Thymus (tissue), 11 donors: ENCODE data around the gene MOGAT3. TPM values are rescaled to one million over a fixed set of nuclear protein-coding genes. Genes with fewer than 3 reads are reported as not detected.

Experiments
- DNase-seq, 9 donors: peaks; one replicate each; pipeline ENCODE4 v3.0.0-alpha.2; 2013; ENCODE audit warnings: low spot score in 9 of 9, low read depth in 6 of 9, missing footprints in 1 of 9
- H3K27ac ChIP-seq, 2 donors: one replicate each; pipeline ENCODE4 v1.5.1; 2013; ENCODE audit warnings: control low read depth in 1 of 2, low read depth in 1 of 2, low read length in 1 of 2, mild to moderate bottlenecking in 1 of 2, moderate library complexity in 1 of 2
- H3K27me3 ChIP-seq, 2 donors: one replicate each; pipeline ENCODE4 v1.5.1; 2013; ENCODE audit warnings: low read length in 1 of 2; ENCODE audit not compliant: control insufficient read depth in 2 of 2, insufficient read depth in 1 of 2
- H3K36me3 ChIP-seq, 2 donors: one replicate each; pipeline ENCODE4 v1.5.1; 2013; ENCODE audit warnings: low read length in 1 of 2, mild to moderate bottlenecking in 1 of 2, moderate library complexity in 1 of 2; ENCODE audit not compliant: control insufficient read depth in 2 of 2, insufficient read depth in 2 of 2
- H3K4me1 ChIP-seq, 2 donors: one replicate each; pipeline ENCODE4 v1.5.1; 2013; ENCODE audit warnings: low read length in 2 of 2; ENCODE audit not compliant: control insufficient read depth in 2 of 2, insufficient read depth in 2 of 2
- H3K4me3 ChIP-seq, 2 donors: one replicate each; pipeline ENCODE4 v1.5.1; 2013; ENCODE audit warnings: low read length in 2 of 2, control low read depth in 1 of 2, mild to moderate bottlenecking in 1 of 2
- H3K9me3 ChIP-seq, 2 donors: one replicate each; pipeline ENCODE4 v1.5.1; 2013; ENCODE audit warnings: low read length in 1 of 2, mild to moderate bottlenecking in 1 of 2; ENCODE audit not compliant: control insufficient read depth in 2 of 2, insufficient read depth in 1 of 2
- WGBS: extraction: QIAGEN DNeasy Blood & Tissue Kit; methylation state at CpG from one replicate; pipeline ENCODE4 v1.1.7; 2013; 5-methylcytosine and 5-hydroxymethylcytosine counted together
- polyA plus RNA-seq: library from polyadenylated mRNA; stranded (reverse); fragments of 200-250 nt; gene quantifications from one replicate; pipeline ENCODE4 v1.2.3, GENCODE V29; 2013
- total RNA-seq: library from RNA; stranded (reverse); fragments of 120-200 nt; gene quantifications from one replicate; pipeline ENCODE4 v1.2.4, GENCODE V29; 2013
- donor health status: healthy.

MOGAT3 gene
- total and polyA plus RNA-seq, 2 donors: 0.11 TPM; not detected in 1

DNA sequence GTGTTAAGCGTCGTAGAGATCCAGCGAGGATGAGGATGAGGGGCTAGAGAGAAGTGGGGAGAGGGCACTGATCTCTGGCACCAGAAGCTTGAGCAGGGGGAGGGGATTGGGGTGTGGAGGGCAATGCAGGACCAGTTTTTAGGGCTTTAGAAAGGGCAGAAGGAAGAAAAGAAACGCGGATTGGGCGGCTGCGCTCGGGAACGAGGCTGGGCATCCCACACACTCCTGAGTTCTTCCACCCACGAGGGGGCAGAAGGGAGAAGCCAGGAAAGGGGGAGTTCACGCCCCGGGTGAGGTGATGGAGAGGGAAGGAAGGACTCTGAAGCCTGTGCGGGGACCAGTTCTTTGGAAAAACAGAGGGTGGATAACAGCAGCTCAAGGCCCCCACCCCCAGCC, 29.4 kb downstream of the MOGAT3 start:
- no peaks in the 10 kb centered on the region for H3K36me3 ChIP-seq
- peaks cover 77 to 100% of the 10 kb centered on the region in 2 donors for H3K27me3 ChIP-seq
- no peak overlapping the region for H3K4me3 ChIP-seq
- 5% methylated on average over 13 of the region's 13 CpGs for WGBS
- DNase-seq: no peak
- peaks cover 38 to 65% of the 10 kb centered on the region in 2 donors for H3K4me1 ChIP-seq
- peaks cover 19 to 42% of the 10 kb centered on the region in 2 donors for H3K9me3 ChIP-seq
- H3K27ac ChIP-seq: no peak overlapping the region

DNA sequence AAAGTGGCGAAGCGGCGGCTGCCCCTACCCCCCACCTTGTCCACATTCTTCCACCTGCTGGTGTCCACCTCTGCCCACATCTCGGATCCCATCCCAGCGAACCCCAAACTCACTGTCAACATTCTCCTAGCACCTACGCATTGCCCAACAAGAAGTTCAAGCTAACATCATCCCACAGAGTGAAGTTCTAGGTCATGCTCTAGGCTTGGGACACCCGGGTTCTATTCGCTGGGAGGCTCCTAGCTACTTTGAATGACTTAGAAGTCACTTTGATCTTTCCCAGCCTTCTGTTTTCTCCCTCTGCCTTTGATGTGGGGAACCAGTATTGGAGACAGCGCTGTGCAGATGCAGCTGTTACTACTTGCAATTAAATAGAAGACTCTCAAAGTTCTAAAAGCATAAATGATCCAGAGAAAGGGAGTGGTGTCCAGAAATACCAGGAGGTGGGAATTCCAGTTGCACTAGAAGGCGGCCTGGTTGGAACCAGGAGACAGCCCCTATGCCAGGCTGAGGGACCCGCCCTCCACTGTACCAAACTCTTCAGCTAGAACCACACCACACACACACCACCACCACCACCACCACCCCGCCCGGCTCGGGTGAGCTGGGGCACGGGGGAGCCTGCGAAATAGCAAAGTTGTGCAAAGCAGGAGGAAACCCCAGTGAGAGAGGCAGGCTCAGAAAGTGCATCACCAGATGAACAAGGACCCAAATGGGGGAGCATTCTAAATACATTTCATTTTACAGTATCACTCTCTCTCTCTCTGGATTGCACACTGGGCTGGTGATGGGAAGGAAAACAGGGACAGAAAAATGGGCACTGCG, 30.0 kb downstream of the MOGAT3 start:
- Histone ChIP-seq H3K27me3 (peaks cover 78 to 100% of the 10 kb centered on the region in 2 donors), H3K4me1 (peaks cover 44 to 71% of the 10 kb centered on the region in 2 donors)
- 6% methylated on average over 17 of the region's 17 CpGs for WGBS

DNA sequence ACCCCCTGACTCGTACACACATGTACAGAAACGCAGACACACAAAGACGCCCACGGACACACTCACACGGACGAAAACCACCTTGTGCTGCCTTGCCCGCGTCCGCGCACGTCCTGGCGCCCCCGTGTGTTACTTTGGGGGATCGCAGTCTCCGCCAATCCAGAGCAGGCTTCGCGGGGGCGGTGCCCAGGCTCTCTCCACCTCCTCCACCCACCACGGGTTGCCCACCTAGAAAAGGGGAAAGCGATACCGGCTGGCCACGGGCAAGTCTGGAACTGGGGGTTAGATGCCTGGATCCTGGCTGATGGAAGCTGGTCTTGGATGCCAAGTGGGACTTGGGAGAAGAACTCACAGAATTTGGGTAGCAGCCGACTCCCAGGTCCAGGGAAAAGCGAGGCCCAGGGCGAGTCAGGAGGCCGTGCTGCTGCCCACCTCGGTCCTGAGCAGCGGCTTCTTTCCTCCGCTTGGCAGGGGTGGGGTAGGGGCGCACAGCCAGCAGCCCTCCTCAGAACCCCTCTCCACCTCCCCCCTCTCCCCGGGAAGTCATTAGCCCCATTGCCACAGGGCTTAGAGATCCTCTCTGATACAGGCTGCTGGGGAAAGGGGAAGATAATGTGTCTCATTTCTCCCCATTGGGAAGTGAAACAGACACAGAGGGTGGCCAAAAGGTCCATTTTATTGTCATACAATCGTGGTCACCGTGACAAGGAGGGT, 30.8 kb downstream of the MOGAT3 start:
- no peaks in the 10 kb centered on the region for H3K36me3 ChIP-seq
- H3K27ac ChIP-seq: no peak overlapping the region
- H3K9me3 ChIP-seq: peaks cover 19 to 51% of the 10 kb centered on the region in 2 donors
- H3K4me3 ChIP-seq: no peak overlapping the region
- DNase-seq: peak in 5 of 9 donors; percentile 56 to 80 (median 70)
- H3K4me1 ChIP-seq: peaks cover 50 to 80% of the 10 kb centered on the region in 2 donors
- WGBS: 2% methylated on average over 33 of the region's 33 CpGs
- peaks cover 80 to 100% of the 10 kb centered on the region in 2 donors for H3K27me3 ChIP-seq

More for the DNA sequence above, 30.0 kb downstream of the MOGAT3 start:
- H3K9me3 ChIP-seq: peaks cover 19 to 46% of the 10 kb centered on the region in 2 donors
- H3K36me3 ChIP-seq: no peaks in the 10 kb centered on the region
- peak in 2 of 9 donors; percentile 60 to 77 for DNase-seq
- H3K4me3 ChIP-seq: no peak overlapping the region
- no peak overlapping the region for H3K27ac ChIP-seq

DNA sequence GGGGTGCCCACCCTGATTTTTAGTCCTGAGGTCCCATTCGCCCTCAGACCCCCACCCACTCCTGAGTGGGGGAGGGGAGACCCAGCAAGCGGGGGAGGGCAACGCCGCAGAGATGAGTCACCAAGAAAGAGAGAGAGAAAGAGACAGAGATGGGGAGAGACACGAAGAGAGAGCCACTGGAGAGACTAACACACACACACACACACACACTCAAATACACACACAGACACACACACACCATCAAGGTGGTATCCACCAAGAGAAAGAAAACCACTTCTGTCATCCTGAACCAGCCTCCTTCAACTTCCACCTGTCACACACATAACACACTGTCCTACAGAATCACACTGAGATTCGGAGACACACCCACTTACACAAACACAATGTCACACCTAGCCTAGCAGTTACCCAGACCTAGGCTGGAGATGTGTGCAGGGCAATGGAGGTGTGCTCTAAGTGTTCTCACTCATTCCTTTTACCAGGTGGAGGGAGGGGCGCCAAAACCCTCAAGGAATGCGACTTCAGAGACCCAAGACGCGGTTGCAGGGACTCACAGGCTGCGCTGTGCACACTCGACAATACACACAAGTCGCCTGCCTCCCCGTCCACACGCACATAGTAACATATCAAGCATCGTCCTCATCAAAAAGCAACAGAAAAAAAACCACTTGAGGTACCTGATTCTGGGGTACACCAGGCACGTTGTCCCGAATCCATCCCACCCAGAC, 31.6 kb downstream of the MOGAT3 start:
- Histone ChIP-seq H3K27me3 (peaks cover 80 to 100% of the 10 kb centered on the region in 2 donors), H3K27ac (no peak overlapping the region), H3K9me3 (peaks cover 18 to 51% of the 10 kb centered on the region in 2 donors), H3K4me1 (peaks cover 54 to 82% of the 10 kb centered on the region in 2 donors), H3K36me3 (no peaks in the 10 kb centered on the region), H3K4me3 (no peak overlapping the region)
- WGBS: 6% methylated on average over 18 of the region's 18 CpGs
- DNase-seq: no peak

DNA sequence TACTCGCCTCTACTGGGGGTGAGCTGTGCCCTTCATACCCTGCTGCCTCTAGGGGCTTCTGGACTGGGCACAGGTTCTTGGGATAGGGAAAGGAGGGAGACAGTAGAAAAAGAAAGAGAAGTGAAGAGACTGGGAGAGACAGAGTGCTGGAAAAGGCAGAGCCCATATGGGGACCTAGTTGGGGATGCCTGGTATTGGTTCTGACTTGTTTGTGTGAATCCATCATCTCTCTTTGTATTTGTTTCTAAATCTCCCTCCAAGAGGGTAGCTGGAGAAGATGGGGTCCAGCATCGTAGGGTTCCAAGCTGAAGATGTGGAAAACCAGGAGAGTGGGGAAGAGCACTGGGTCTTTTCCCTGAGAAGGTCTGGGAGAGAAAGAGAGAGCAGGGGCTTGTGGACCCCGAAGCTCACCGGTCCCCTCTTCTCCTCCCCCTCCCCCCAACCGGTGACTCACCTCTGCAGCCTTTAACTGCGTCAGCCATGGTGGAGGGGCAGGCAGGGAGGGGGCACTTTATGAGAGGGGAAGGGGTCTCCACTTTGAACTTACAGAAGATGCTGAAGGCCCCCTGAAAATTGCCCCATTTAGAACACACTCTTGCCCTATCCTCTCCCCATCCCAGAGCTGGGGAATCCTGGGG, 32.3 kb downstream of the MOGAT3 start:
- Histone ChIP-seq H3K36me3 (no peaks in the 10 kb centered on the region), H3K4me1 (peaks cover 62 to 81% of the 10 kb centered on the region in 2 donors), H3K27ac (no peak overlapping the region), H3K4me3 (no peak overlapping the region), H3K27me3 (peaks cover 80 to 100% of the 10 kb centered on the region in 2 donors), H3K9me3 (peaks cover 13 to 48% of the 10 kb centered on the region in 2 donors)
- 7% methylated on average over 6 of the region's 6 CpGs for WGBS
- no peak for DNase-seq

DNA sequence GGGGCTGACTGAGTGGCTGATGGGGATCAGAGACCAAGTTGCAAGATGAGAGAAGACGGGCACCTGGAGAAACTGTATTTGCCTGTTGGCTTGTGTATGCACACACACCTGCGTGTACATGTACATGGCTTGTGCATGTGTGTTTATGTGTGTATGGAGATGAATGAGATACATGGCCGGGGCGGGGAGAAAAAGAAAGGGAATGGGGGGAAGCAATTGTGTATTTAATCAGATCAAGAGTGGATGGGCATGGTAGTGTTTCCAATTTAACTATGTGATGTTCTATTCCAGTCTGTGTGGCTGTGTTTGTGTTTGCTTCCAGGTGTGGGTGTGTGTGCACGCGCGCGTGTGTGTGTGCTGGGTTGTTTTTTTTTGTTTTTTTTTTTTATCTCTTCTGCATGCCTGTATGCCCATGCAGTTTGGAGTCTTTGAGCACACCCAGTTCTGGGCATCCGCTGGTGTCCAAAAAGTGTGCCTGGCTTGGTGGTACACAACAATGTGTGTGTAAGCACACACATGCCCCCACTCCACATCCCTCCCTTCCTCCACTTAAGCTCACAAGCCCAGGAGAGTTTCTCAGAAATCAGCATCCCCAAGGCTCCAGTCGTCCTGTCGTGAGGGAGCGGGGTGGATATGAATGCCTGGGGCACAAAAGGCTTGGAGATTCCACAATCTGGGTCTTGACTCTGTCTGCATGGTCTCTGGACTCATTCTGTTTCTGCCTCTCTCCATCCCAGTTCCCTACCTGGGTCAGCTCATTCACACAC, 33.0 kb downstream of the MOGAT3 start:
- 9% methylated on average over 12 of the region's 12 CpGs for WGBS
- Histone ChIP-seq H3K4me1 (peaks cover 64 to 82% of the 10 kb centered on the region in 2 donors), H3K27me3 (peaks cover 80 to 100% of the 10 kb centered on the region in 2 donors)

DNA sequence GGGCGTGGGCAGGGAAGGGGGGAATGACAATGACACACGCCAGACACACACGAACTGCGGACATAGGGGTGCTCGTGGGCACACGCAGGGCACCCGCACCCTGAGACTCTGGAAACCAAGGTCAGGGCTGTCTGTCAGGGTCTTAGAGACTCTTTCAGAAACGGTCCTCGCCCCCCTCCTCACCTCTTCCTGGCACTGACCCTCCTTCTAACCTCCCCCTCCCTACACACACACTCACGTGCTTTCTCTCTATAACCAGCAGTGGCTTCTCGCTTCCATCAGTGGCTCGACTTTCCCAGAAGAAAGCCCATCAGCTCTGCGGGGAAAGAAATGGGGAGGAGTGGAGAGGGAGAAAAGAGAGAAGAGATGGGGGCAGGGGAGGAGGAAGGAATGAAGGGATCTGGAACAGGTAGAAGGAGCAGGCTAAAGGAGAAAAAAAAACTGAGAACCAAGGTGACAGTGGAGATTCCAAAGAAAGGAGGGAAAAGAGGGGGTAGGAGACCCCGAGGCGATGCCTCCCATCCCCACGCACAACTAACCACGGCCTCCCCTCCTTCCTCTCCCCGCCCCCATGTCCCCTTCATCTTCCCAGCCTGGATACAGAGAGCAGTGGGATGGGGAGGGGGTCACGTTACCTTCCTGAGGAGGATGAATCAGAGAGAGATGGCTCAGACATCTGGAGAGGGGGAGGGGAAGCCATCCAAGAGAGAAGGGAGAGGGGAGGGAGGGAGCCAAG, 33.8 kb downstream of the MOGAT3 start:
- WGBS: 2% methylated on average over 19 of the region's 19 CpGs

More for the DNA sequence above, 33.0 kb downstream of the MOGAT3 start:
- H3K9me3 ChIP-seq: peaks cover 9 to 41% of the 10 kb centered on the region in 2 donors
- no peak overlapping the region for H3K4me3 ChIP-seq
- no peaks in the 10 kb centered on the region for H3K36me3 ChIP-seq
- H3K27ac ChIP-seq: no peak overlapping the region
- DNase-seq: no peak

DNA sequence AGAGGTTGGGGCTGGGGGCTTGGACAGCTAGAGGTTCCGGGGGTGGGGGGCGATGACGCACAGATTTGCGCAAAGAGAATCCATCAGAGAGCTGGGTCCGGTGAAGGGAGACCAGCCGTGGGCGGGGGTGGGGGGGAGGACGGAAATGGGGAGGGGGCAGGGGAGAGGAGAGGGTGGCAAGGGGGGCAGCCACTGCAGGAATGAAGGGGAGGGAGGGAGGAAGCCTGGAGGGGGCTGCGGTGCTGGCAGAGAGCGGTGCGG, 34.3 kb downstream of the MOGAT3 start:
- Histone ChIP-seq H3K36me3 (no peaks in the 10 kb centered on the region), H3K27ac (no peak overlapping the region), H3K9me3 (peaks cover 0 to 28% of the 10 kb centered on the region in 2 donors), H3K27me3 (peaks cover 85 to 100% of the 10 kb centered on the region in 2 donors), H3K4me1 (peaks cover 55 to 77% of the 10 kb centered on the region in 2 donors), H3K4me3 (no peak overlapping the region)
- DNase-seq: no peak
- WGBS: 4% methylated on average over 11 of the region's 11 CpGs

More for the DNA sequence above, 33.8 kb downstream of the MOGAT3 start:
- peaks cover 59 to 82% of the 10 kb centered on the region in 2 donors for H3K4me1 ChIP-seq
- no peaks in the 10 kb centered on the region for H3K36me3 ChIP-seq
- no peak overlapping the region for H3K4me3 ChIP-seq
- peaks cover 82 to 100% of the 10 kb centered on the region in 2 donors for H3K27me3 ChIP-seq
- peaks cover 2 to 33% of the 10 kb centered on the region in 2 donors for H3K9me3 ChIP-seq
- no peak for DNase-seq
- H3K27ac ChIP-seq: no peak overlapping the region
